Ovary (tissue), 9 donors: ENCODE data around the gene REV1. TPM values are rescaled to one million over a fixed set of nuclear protein-coding genes. Genes with fewer than 3 reads are reported as not detected.

Experiments
- DNase-seq, 5 donors: peaks; one replicate each; pipeline ENCODE4 v3.0.0-alpha.2; 2019 to 2020
- H3K27ac ChIP-seq, 2 donors: fragments of 200-600 bp; one replicate each; pipeline versions ENCODE4 v1.5.1 to v1.8.0; 2019 to 2022
- H3K27me3 ChIP-seq: fragments of 200-600 bp; one replicate; pipeline ENCODE4 v1.8.0; 2022
- H3K36me3 ChIP-seq: fragments of 200-600 bp; sonication (generic); one replicate; pipeline ENCODE4 v1.5.1; 2019
- H3K4me1 ChIP-seq: one replicate; pipeline ENCODE4 v1.8.1; 2013; ENCODE audit warnings: mild to moderate bottlenecking, moderate library complexity; ENCODE audit not compliant: insufficient read depth
- H3K4me3 ChIP-seq: fragments of 200-600 bp; sonication (generic); one replicate; pipeline ENCODE4 v1.5.1; 2017
- H3K9me3 ChIP-seq, 2 donors: fragments of 200-600 bp in 1 of 2; sonication (generic) in 1 of 2; one replicate each; pipeline versions ENCODE4 v1.5.1 to v1.8.1; 2013 to 2019; ENCODE audit warnings: mild to moderate bottlenecking in 1 of 2, moderate library complexity in 1 of 2
- CTCF ChIP-seq, 3 donors: fragments of 450-650 bp in 2 of 3; fragments of 200-600 bp in 1 of 3; IDR thresholded peaks; one replicate each; pipeline versions ENCODE4 v1.5.1 to v1.8.0; 2016 to 2022; ENCODE audit warnings: antibody characterized with exemption in 3 of 3, mild to moderate bottlenecking in 1 of 3
- EP300 ChIP-seq: sonication (generic); formaldehyde crosslinking; IDR thresholded peaks from one replicate; pipeline ENCODE4 v1.6.1; 2017; ENCODE audit warnings: antibody characterized with exemption
- POLR2A ChIP-seq: fragments of 450-650 bp; IDR thresholded peaks from one replicate; pipeline ENCODE4 v1.6.1; 2017; ENCODE audit warnings: antibody characterized with exemption, mild to moderate bottlenecking, moderate library complexity
- WGBS, 3 donors: extraction: QIAGEN DNeasy Blood & Tissue Kit in 1 of 3; methylation state at CpG; one replicate each; pipeline versions ENCODE4 v1.1.5 to v1.1.7; 2013 to 2017; 5-methylcytosine and 5-hydroxymethylcytosine counted together
- intact Hi-C, 4 donors: fragments of 100-400 bp; cut with DNase I; formaldehyde crosslinking; loops; one replicate each; pipeline versions ENCODE4 v1.11.0 to v1.15.1; 2022 to 2023
- polyA plus RNA-seq, 2 donors: library from polyadenylated mRNA; stranded (reverse); fragments of 200-250 nt in 1 of 2; fragments of 350-450 nt in 1 of 2; fragmentation: Illumina TruSeq in 1 of 2; extraction: RNeasy Lipid Tissue Mini Kit (QIAGEN cat#74804) in 1 of 2; gene quantifications; one replicate each; pipeline ENCODE4 v1.2.3, GENCODE V29; 2013 to 2014
- total RNA-seq, 7 donors: library from RNA; depleted of rRNA in 2 of 7; stranded (reverse); fragments of >200 nt in 2 of 7; fragmentation: NEBNext Ultra II Directional in 3 of 7; extraction: Animal tissue kit (Norgen Biotek cat#: 25700) in 3 of 7; gene quantifications; one replicate each; pipeline versions ENCODE4 v1.1.0 to v1.2.4, GENCODE V29; 2016 to 2023
- donor health status: DM: no; HTN: no; CAD: no; lungs with moderate emphysema.
- donor health status: DM: no; HTN: no; CAD: no.
- donor health status: Bipolar disorder and iron deficiency.
- donor health status: DM: yes; HTN: yes; CAD: no.
- donor health status: DM: no; HTN: no; CAD: no.
- donor health status: DM: yes; HTN: yes; CAD: no.

Gene REV1
- total and polyA plus RNA-seq, 9 donors = 25.4 to 63.3 (median 43.6) TPM

- intact Hi-C loops = no loop called here
- no peak overlapping the region for H3K27ac ChIP-seq
- no peaks in the 10 kb centered on the region for H3K36me3 ChIP-seq
- no peak for DNase-seq
- no peaks in the 10 kb centered on the region for H3K27me3 ChIP-seq
- 87 to 92% (median 88%) methylated on average over 3 of the region's 3 CpGs for WGBS, 3 donors
- no peaks in the 10 kb centered on the region for H3K4me1 ChIP-seq
- no peak for TF ChIP-seq EP300
- no peak for TF ChIP-seq POLR2A
- TF ChIP-seq CTCF (IDR thresholded peaks at IDR 0.05) = no peak
- H3K4me3 ChIP-seq = no peak overlapping the region
- no peaks in the 10 kb centered on the region for H3K9me3 ChIP-seq
These were observed 31.0 kb upstream of the REV1 start for GRCh38 chr2:99520813-99521212.

DNA sequence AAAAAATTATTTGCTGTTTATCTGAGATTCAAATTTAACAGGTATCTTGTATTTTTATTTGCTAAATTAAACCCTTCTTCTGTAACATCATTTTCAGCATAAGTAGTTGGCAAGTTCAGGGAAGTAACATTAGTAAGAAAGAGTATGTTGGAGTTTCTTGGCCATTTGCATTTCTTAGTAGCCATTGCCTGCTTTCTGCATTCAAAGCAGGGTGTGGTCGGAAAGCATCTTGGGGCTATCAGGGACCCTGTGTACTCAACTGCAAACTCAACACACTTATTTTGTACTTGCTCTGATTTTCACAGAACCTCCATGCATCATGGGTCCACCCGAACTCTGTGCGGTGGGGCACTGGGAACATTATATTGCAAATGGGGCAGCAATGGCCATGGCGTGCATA, 30.4 kb upstream of the REV1 start:
- WGBS, 3 donors = 92 to 94% (median 93%) methylated on average over 4 of the region's 4 CpGs
- Histone ChIP-seq H3K4me1 (no peaks in the 10 kb centered on the region), H3K36me3 (no peaks in the 10 kb centered on the region), H3K27me3 (no peaks in the 10 kb centered on the region), H3K27ac (no peak overlapping the region), H3K4me3 (no peak overlapping the region), H3K9me3 (no peaks in the 10 kb centered on the region)
- no peak for DNase-seq
- TF ChIP-seq CTCF (IDR thresholded peaks at IDR 0.05) = no peak
- no peak for TF ChIP-seq EP300
- no peak for TF ChIP-seq POLR2A
- intact Hi-C loops = no loop called here

- no peak for TF ChIP-seq POLR2A
- no peak for TF ChIP-seq EP300
- TF ChIP-seq CTCF (IDR thresholded peaks at IDR 0.05) = no peak
- Histone ChIP-seq H3K4me3 (no peak overlapping the region), H3K9me3 (no peaks in the 10 kb centered on the region), H3K4me1 (peaks cover 1% of the 10 kb centered on the region), H3K27me3 (no peaks in the 10 kb centered on the region), H3K27ac (no peak overlapping the region), H3K36me3 (no peaks in the 10 kb centered on the region)
- intact Hi-C loops = no loop called here
- WGBS, 3 donors = 88 to 94% (median 92%) methylated on average over 4 of the region's 4 CpGs
- no peak for DNase-seq
These were observed 24.5 kb upstream of the REV1 start for GRCh38 chr2:99514357-99514756.

- WGBS, 3 donors = 3 to 16% (median 5%) methylated on average over 1 of the region's 1 CpG
- no peaks in the 10 kb centered on the region for H3K27me3 ChIP-seq
- no peak overlapping the region for H3K27ac ChIP-seq
- H3K9me3 ChIP-seq = no peaks in the 10 kb centered on the region
- TF ChIP-seq POLR2A (no peak), CTCF (IDR thresholded peaks at IDR 0.05) (no peak), EP300 (no peak)
- H3K4me3 ChIP-seq = no peak overlapping the region
- peaks cover 1% of the 10 kb centered on the region for H3K4me1 ChIP-seq
- peak in 1 of 5 donors; percentile 13 for DNase-seq
- intact Hi-C loops = no loop called here
- H3K36me3 ChIP-seq = no peaks in the 10 kb centered on the region
These were observed 22.4 kb upstream of the REV1 start for GRCh38 chr2:99512181-99512591.

DNA sequence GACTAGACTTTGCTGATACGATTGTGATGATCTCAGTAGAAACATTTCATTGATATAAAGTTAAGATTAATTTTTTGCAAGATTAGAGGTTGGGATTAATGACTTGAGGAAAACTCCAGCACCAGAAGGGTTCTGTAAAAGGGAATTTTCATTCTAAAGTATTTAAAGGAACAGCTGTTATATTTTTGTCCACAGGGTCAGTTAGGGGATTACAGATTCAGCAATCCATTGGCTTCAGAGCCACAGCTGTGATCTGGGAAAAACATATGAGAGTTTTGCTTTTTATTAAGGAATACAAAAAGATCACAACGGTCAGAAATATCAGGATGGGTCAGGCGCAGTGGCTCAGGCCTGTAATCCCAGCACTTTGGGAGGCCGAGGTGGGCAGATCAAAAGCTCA, 19.6 kb upstream of the REV1 start:
- Histone ChIP-seq H3K36me3 (no peaks in the 10 kb centered on the region), H3K27ac (no peak overlapping the region), H3K4me3 (no peak overlapping the region), H3K27me3 (no peaks in the 10 kb centered on the region), H3K9me3 (no peaks in the 10 kb centered on the region), H3K4me1 (peaks cover 1% of the 10 kb centered on the region)
- DNase-seq = no peak
- no peak for TF ChIP-seq CTCF (IDR thresholded peaks at IDR 0.05)
- no peak for TF ChIP-seq EP300
- TF ChIP-seq POLR2A = no peak
- intact Hi-C loops = no loop called here
- 32 to 49% (median 42%) methylated on average over 4 of the region's 4 CpGs for WGBS, 3 donors
